GM23338 (cell line): ENCODE results near the gene APBB1IP. TPM values are rescaled to one million over a fixed set of nuclear protein-coding genes. Genes with fewer than 3 reads are reported as not detected.

Source experiments
- ATAC-seq: fragments of 200-7000 bp; cut with Tn5 transposase; 3 replicates; pipeline ENCODE4 v1.9.1; 2020
- DNase-seq: peaks from one replicate; pipeline ENCODE4 v3.0.0-alpha.2; 2015; ENCODE audit warnings: low spot score
- H2AFZ ChIP-seq: fragments of 200-600 bp; sonication (generic); 2 replicates; pipeline ENCODE4 v1.8.0; 2016; ENCODE audit warnings: antibody characterized with exemption, mild to moderate bottlenecking, moderate library complexity
- H3F3A ChIP-seq: fragments of 200-600 bp; sonication (generic); replicated peaks from 2 replicates; pipeline ENCODE4 v1.8.0; 2017; ENCODE audit warnings: antibody characterized with exemption, mixed run types, low read depth
- H3K27ac ChIP-seq: fragments of 200-600 bp; sonication (generic); 2 replicates; pipeline ENCODE4 v1.6.1; 2016; ENCODE audit warnings: low read depth
- H3K27me3 ChIP-seq: fragments of 200-600 bp; sonication (generic); 2 replicates; pipeline ENCODE4 v1.8.0; 2016; ENCODE audit warnings: mild to moderate bottlenecking, mixed run types, moderate library complexity; ENCODE audit not compliant: insufficient read depth
- H3K36me3 ChIP-seq: fragments of 200-600 bp; sonication (generic); 2 replicates; pipeline ENCODE4 v1.8.0; 2016; ENCODE audit warnings: mild to moderate bottlenecking; ENCODE audit not compliant: insufficient read depth
- H3K4me1 ChIP-seq: fragments of 200-600 bp; sonication (generic); 2 replicates; pipeline ENCODE4 v1.8.0; 2016; ENCODE audit warnings: mild to moderate bottlenecking, moderate library complexity; ENCODE audit not compliant: insufficient read depth
- H3K4me2 ChIP-seq: fragments of 200-600 bp; sonication (generic); 2 replicates; pipeline ENCODE4 v1.7.1; 2017; ENCODE audit warnings: mixed run types
- H3K4me3 ChIP-seq: fragments of 200-600 bp; sonication (generic); 2 replicates; pipeline ENCODE4 v1.6.1; 2016; ENCODE audit warnings: mixed run types
- H3K79me2 ChIP-seq: fragments of 200-600 bp; sonication (generic); replicated peaks from 2 replicates; pipeline ENCODE4 v1.8.0; 2017; ENCODE audit warnings: mild to moderate bottlenecking; ENCODE audit not compliant: insufficient read depth
- H3K9me2 ChIP-seq: fragments of 200-600 bp; sonication (generic); 2 replicates; pipeline ENCODE4 v1.8.0; 2017; ENCODE audit not compliant: insufficient read depth
- H4K20me1 ChIP-seq: fragments of 200-600 bp; sonication (generic); replicated peaks from 2 replicates; pipeline ENCODE4 v1.8.0; 2017; ENCODE audit warnings: mild to moderate bottlenecking; ENCODE audit not compliant: insufficient read depth
- H3K27ac Mint-ChIP-seq: 2 replicates; pipeline ENCODE4 v1.8.0; 2020; ENCODE audit warnings: inconsistent platforms, mild to moderate bottlenecking, moderate library complexity, mixed read lengths
- H3K27me3 Mint-ChIP-seq: 3 replicates; pipeline ENCODE4 v1.8.0; 2022; ENCODE audit warnings: low read depth, mild to moderate bottlenecking, moderate library complexity, mixed read lengths, inconsistent platforms; ENCODE audit not compliant: insufficient read depth, poor library complexity
- H3K36me3 Mint-ChIP-seq: 3 replicates; pipeline ENCODE4 v1.8.0; 2021; ENCODE audit warnings: low read depth, mild to moderate bottlenecking, inconsistent platforms, moderate library complexity, mixed read lengths
- H3K4me1 Mint-ChIP-seq: 3 replicates; pipeline ENCODE4 v1.8.0; 2020; ENCODE audit warnings: mild to moderate bottlenecking, inconsistent platforms, mixed read lengths
- H3K4me3 Mint-ChIP-seq: 3 replicates; pipeline ENCODE4 v1.8.0; 2021; ENCODE audit warnings: moderate library complexity, mild to moderate bottlenecking, inconsistent platforms, mixed read lengths
- H3K9me3 Mint-ChIP-seq: 3 replicates; pipeline ENCODE4 v1.8.0; 2020; ENCODE audit warnings: moderate library complexity, mild to moderate bottlenecking, inconsistent platforms, mixed read lengths
- CREB1 ChIP-seq: fragments of 250-450 bp; sonication (Bioruptor Pico); IDR thresholded peaks from 2 replicates; pipeline ENCODE4 v1.5.0; 2020; ENCODE audit warnings: low read depth, mild to moderate bottlenecking, moderate library complexity
- EZH2 ChIP-seq: fragments of 200-600 bp; sonication (generic); IDR thresholded peaks from one replicate; pipeline ENCODE4 v1.8.0; 2017; ENCODE audit warnings: antibody characterized with exemption, mild to moderate bottlenecking, low read depth; ENCODE audit not compliant: unreplicated experiment
- EZH2phosphoT487 ChIP-seq: fragments of 200-600 bp; sonication (generic); IDR thresholded peaks from one replicate; pipeline ENCODE4 v1.8.1; 2018; ENCODE audit warnings: antibody characterized with exemption; ENCODE audit not compliant: unreplicated experiment
- JUNB ChIP-seq: IDR thresholded peaks from one replicate; pipeline ENCODE4 v1.6.1; 2016; ENCODE audit warnings: antibody characterized with exemption; ENCODE audit not compliant: unreplicated experiment
- NANOG ChIP-seq: IDR thresholded peaks from 2 replicates; pipeline ENCODE4 v1.6.1; 2016; ENCODE audit warnings: antibody characterized with exemption, borderline replicate concordance
- POLR2AphosphoS5 ChIP-seq: IDR thresholded peaks from 2 replicates; pipeline ENCODE4 v1.6.1; 2016; ENCODE audit warnings: antibody characterized with exemption, low read depth
- STAT1 ChIP-seq: IDR thresholded peaks from one replicate; pipeline ENCODE4 v1.6.1; 2016; ENCODE audit warnings: antibody characterized with exemption; ENCODE audit not compliant: unreplicated experiment
- ZNF114 ChIP-seq: fragments of 250-450 bp; sonication (Bioruptor Pico); IDR thresholded peaks from 2 replicates; pipeline ENCODE4 v1.5.0; 2020; ENCODE audit warnings: mild to moderate bottlenecking, moderate library complexity
- ZNF331 ChIP-seq: fragments of 250-450 bp; sonication (Bioruptor Pico); IDR thresholded peaks from 2 replicates; pipeline ENCODE4 v1.5.0; 2020; ENCODE audit warnings: low read depth, mild to moderate bottlenecking, moderate library complexity
- polyA plus RNA-seq: library from polyadenylated mRNA; unstranded; fragments of >200 nt; fragmentation: Nextera tagmentation; extraction: Ambion mirVana; gene quantifications from 2 replicates; pipeline ENCODE4 v1.2.1, GENCODE V29; 2016
- total RNA-seq: library from RNA; depleted of rRNA; stranded (reverse); fragments of >200 nt; shearing (Covaris generic); gene quantifications from 2 replicates; pipeline ENCODE4 v1.2.3, GENCODE V29; 2014
- TF ChIP-seq, protein P1 (sequence below): IDR thresholded peaks from 2 replicates; pipeline ENCODE4 v1.6.1; 2016; ENCODE audit warnings: antibody characterized with exemption
- TF ChIP-seq, protein P2 (sequence below): IDR thresholded peaks from one replicate; pipeline ENCODE4 v1.6.1; 2018; ENCODE audit warnings: antibody characterized with exemption; ENCODE audit not compliant: unreplicated experiment
- TF ChIP-seq, protein P3 (sequence below): fragments of 250-450 bp; sonication (Bioruptor Pico); IDR thresholded peaks from 2 replicates; pipeline ENCODE4 v1.5.0; 2020; ENCODE audit warnings: mild to moderate bottlenecking, moderate library complexity
- TF ChIP-seq, protein P4 (sequence below), 2 experiments: fragments of 200-600 bp in 1 of 2; sonication (generic) in 1 of 2; conservative IDR thresholded peaks; 2 replicates each; pipeline versions ENCODE4 v1.5.1 to v1.6.1; 2016 to 2017; ENCODE audit warnings: antibody characterized with exemption in 2 of 2, low read depth in 2 of 2, mild to moderate bottlenecking in 2 of 2, moderate library complexity in 1 of 2

The APBB1IP gene
- total and polyA plus RNA-seq, 2 experiments from 2014 or later: 0.14 to 0.16 TPM

DNA sequence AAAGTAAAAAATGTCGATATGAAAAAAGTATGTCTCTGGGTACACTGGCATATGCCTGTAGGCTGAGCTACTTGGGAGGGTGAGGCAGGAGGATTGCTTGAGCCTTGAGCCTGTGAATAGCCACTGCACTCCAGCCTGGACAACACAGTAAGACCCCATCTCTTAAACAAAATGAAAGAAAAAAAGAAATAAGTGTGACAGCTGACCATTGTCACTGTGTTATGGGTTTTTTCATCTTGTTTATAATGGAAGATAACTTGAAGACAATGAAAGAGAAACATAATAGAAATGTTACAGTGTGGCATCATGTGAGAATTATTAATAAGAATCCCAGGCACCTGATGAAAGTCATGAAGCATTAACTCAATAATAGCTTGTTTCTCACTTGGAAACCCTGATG, 75.0 kb downstream of the APBB1IP start:
- Histone ChIP-seq H3F3A (no peaks in the 10 kb centered on the region), H3K79me2 (no peaks in the 10 kb centered on the region), H3K36me3 (no peaks in the 10 kb centered on the region; the same call in 1 of the 2 replicates), H3K27ac (no peak overlapping the region), H2AFZ (no peak overlapping the region), H3K4me3 (no peak overlapping the region), H3K27me3 (no peaks in the 10 kb centered on the region), H3K9me2 (0 out of 2 replicates have a peak, but pooled peaks cover 3% of the 10 kb centered on the region), H4K20me1 (no peaks in the 10 kb centered on the region), H3K4me2 (no peak overlapping the region), H3K4me1 (peaks cover 7% of the 10 kb centered on the region; the same call in 1 of the 2 replicates)
- no peaks in the 10 kb centered on the region; the same call in 2 of the 3 replicates for H3K9me3 Mint-ChIP-seq
- no peaks in the 10 kb centered on the region for H3K36me3 Mint-ChIP-seq
- no peak for ATAC-seq
- H3K27me3 Mint-ChIP-seq: peaks cover 1% of the 10 kb centered on the region
- DNase-seq: no peak
- H3K4me1 Mint-ChIP-seq: peaks cover 12% of the 10 kb centered on the region; the same call in 2 of the 3 replicates
- H3K4me3 Mint-ChIP-seq: no peak overlapping the region
- TF ChIP-seq STAT1: no peak
- no peak for TF ChIP-seq ZNF114 (CRISPR knock-in tag)
- no peak for TF ChIP-seq EZH2
- no peak for TF ChIP-seq ZNF331
- TF ChIP-seq, protein P1, sequence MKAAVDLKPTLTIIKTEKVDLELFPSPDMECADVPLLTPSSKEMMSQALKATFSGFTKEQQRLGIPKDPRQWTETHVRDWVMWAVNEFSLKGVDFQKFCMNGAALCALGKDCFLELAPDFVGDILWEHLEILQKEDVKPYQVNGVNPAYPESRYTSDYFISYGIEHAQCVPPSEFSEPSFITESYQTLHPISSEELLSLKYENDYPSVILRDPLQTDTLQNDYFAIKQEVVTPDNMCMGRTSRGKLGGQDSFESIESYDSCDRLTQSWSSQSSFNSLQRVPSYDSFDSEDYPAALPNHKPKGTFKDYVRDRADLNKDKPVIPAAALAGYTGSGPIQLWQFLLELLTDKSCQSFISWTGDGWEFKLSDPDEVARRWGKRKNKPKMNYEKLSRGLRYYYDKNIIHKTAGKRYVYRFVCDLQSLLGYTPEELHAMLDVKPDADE: no peak
- TF ChIP-seq CREB1 (CRISPR knock-in tag): no peak
- TF ChIP-seq, protein P2, sequence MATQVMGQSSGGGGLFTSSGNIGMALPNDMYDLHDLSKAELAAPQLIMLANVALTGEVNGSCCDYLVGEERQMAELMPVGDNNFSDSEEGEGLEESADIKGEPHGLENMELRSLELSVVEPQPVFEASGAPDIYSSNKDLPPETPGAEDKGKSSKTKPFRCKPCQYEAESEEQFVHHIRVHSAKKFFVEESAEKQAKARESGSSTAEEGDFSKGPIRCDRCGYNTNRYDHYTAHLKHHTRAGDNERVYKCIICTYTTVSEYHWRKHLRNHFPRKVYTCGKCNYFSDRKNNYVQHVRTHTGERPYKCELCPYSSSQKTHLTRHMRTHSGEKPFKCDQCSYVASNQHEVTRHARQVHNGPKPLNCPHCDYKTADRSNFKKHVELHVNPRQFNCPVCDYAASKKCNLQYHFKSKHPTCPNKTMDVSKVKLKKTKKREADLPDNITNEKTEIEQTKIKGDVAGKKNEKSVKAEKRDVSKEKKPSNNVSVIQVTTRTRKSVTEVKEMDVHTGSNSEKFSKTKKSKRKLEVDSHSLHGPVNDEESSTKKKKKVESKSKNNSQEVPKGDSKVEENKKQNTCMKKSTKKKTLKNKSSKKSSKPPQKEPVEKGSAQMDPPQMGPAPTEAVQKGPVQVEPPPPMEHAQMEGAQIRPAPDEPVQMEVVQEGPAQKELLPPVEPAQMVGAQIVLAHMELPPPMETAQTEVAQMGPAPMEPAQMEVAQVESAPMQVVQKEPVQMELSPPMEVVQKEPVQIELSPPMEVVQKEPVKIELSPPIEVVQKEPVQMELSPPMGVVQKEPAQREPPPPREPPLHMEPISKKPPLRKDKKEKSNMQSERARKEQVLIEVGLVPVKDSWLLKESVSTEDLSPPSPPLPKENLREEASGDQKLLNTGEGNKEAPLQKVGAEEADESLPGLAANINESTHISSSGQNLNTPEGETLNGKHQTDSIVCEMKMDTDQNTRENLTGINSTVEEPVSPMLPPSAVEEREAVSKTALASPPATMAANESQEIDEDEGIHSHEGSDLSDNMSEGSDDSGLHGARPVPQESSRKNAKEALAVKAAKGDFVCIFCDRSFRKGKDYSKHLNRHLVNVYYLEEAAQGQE: no peak
- TF ChIP-seq, protein P3, sequence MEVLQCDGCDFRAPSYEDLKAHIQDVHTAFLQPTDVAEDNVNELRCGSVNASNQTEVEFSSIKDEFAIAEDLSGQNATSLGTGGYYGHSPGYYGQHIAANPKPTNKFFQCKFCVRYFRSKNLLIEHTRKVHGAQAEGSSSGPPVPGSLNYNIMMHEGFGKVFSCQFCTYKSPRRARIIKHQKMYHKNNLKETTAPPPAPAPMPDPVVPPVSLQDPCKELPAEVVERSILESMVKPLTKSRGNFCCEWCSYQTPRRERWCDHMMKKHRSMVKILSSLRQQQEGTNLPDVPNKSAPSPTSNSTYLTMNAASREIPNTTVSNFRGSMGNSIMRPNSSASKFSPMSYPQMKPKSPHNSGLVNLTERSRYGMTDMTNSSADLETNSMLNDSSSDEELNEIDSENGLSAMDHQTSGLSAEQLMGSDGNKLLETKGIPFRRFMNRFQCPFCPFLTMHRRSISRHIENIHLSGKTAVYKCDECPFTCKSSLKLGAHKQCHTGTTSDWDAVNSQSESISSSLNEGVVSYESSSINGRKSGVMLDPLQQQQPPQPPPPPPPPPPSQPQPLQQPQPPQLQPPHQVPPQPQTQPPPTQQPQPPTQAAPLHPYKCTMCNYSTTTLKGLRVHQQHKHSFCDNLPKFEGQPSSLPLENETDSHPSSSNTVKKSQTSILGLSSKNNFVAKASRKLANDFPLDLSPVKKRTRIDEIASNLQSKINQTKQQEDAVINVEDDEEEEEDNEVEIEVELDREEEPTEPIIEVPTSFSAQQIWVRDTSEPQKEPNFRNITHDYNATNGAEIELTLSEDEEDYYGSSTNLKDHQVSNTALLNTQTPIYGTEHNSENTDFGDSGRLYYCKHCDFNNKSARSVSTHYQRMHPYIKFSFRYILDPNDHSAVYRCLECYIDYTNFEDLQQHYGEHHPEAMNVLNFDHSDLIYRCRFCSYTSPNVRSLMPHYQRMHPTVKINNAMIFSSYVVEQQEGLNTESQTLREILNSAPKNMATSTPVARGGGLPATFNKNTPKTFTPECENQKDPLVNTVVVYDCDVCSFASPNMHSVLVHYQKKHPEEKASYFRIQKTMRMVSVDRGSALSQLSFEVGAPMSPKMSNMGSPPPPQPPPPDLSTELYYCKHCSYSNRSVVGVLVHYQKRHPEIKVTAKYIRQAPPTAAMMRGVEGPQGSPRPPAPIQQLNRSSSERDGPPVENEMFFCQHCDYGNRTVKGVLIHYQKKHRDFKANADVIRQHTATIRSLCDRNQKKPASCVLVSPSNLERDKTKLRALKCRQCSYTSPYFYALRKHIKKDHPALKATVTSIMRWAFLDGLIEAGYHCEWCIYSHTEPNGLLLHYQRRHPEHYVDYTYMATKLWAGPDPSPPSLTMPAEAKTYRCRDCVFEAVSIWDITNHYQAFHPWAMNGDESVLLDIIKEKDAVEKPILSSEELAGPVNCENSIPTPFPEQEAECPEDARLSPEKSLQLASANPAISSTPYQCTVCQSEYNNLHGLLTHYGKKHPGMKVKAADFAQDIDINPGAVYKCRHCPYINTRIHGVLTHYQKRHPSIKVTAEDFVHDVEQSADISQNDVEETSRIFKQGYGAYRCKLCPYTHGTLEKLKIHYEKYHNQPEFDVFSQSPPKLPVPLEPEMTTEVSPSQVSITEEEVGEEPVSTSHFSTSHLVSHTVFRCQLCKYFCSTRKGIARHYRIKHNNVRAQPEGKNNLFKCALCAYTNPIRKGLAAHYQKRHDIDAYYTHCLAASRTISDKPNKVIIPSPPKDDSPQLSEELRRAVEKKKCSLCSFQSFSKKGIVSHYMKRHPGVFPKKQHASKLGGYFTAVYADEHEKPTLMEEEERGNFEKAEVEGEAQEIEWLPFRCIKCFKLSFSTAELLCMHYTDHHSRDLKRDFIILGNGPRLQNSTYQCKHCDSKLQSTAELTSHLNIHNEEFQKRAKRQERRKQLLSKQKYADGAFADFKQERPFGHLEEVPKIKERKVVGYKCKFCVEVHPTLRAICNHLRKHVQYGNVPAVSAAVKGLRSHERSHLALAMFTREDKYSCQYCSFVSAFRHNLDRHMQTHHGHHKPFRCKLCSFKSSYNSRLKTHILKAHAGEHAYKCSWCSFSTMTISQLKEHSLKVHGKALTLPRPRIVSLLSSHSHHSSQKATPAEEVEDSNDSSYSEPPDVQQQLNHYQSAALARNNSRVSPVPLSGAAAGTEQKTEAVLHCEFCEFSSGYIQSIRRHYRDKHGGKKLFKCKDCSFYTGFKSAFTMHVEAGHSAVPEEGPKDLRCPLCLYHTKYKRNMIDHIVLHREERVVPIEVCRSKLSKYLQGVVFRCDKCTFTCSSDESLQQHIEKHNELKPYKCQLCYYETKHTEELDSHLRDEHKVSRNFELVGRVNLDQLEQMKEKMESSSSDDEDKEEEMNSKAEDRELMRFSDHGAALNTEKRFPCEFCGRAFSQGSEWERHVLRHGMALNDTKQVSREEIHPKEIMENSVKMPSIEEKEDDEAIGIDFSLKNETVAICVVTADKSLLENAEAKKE (CRISPR knock-in tag): no peak
- TF ChIP-seq EZH2phosphoT487: no peak
- no peak for TF ChIP-seq JUNB
- no peak for TF ChIP-seq NANOG
- TF ChIP-seq, protein P4, sequence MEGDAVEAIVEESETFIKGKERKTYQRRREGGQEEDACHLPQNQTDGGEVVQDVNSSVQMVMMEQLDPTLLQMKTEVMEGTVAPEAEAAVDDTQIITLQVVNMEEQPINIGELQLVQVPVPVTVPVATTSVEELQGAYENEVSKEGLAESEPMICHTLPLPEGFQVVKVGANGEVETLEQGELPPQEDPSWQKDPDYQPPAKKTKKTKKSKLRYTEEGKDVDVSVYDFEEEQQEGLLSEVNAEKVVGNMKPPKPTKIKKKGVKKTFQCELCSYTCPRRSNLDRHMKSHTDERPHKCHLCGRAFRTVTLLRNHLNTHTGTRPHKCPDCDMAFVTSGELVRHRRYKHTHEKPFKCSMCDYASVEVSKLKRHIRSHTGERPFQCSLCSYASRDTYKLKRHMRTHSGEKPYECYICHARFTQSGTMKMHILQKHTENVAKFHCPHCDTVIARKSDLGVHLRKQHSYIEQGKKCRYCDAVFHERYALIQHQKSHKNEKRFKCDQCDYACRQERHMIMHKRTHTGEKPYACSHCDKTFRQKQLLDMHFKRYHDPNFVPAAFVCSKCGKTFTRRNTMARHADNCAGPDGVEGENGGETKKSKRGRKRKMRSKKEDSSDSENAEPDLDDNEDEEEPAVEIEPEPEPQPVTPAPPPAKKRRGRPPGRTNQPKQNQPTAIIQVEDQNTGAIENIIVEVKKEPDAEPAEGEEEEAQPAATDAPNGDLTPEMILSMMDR (conservative IDR thresholded peaks at IDR 0.05; ENCODE audit: low read depth in 2 of 2): no peak
- no peak for TF ChIP-seq POLR2AphosphoS5
- H3K27ac Mint-ChIP-seq: no peak overlapping the region
